ENCODE results near the gene MAP2. TPM values are rescaled to one million over a fixed set of nuclear protein-coding genes. Genes with fewer than 3 reads are reported as not detected.

MAP2 gene
- polyA plus RNA-seq, 3 donors, result 2.3 to 5.7 (median 3.0) TPM

- H3K27ac ChIP-seq (ENCODE audit: low read depth, low read length), result no peak overlapping the region
Measured at GRCh38 chr2:209519271-209519670, 95.4 kb downstream of the MAP2 start.

- no peak overlapping the region for H3K27ac ChIP-seq (ENCODE audit: low read depth, low read length)
Measured at GRCh38 chr2:209519906-209520305, 96.1 kb downstream of the MAP2 start.

GRCh38 chr2:209523041-209523740, 99.3 kb downstream of the MAP2 start:
- H3K27ac ChIP-seq (ENCODE audit: low read depth, low read length), result no peak overlapping the region

GRCh38 chr2:209523867-209524266, 100.0 kb downstream of the MAP2 start:
- WGBS, 3 donors, result 85 to 91% (median 87%) methylated on average over 2 of the region's 2 CpGs
- H3K27ac ChIP-seq (ENCODE audit: low read depth, low read length), result no peak overlapping the region

More at GRCh38 chr2:209523041-209523740, 99.3 kb downstream of the MAP2 start:
- 88 to 90% (median 89%) methylated on average over 8 of the region's 8 CpGs for WGBS, 3 donors

- 45 to 64% (median 61%) methylated on average over 3 of the region's 3 CpGs for WGBS, 3 donors
- H3K27ac ChIP-seq (ENCODE audit: low read depth, low read length), result no peak overlapping the region
Measured at GRCh38 chr2:209525331-209525730, 101.5 kb downstream of the MAP2 start.

GRCh38 chr2:209525834-209526281, 102.0 kb downstream of the MAP2 start:
- H3K27ac ChIP-seq (ENCODE audit: low read depth, low read length), result no peak overlapping the region

GRCh38 chr2:209526561-209526960, 102.7 kb downstream of the MAP2 start:
- 5 to 31% (median 6%) methylated on average over 1 of the region's 1 CpG for WGBS, 3 donors
- no peak overlapping the region for H3K27ac ChIP-seq (ENCODE audit: low read depth, low read length)

GRCh38 chr2:209529579-209529978, 105.7 kb downstream of the MAP2 start:
- 52 to 79% (median 73%) methylated on average over 3 of the region's 3 CpGs for WGBS, 3 donors
- H3K27ac ChIP-seq (ENCODE audit: low read depth, low read length), result no peak overlapping the region

GRCh38 chr2:209532321-209532720, 108.5 kb downstream of the MAP2 start:
- 79 to 96% (median 90%) methylated on average over 2 of the region's 2 CpGs for WGBS, 3 donors
- no peak overlapping the region for H3K27ac ChIP-seq (ENCODE audit: low read depth, low read length)

- WGBS, 3 donors, result 73 to 87% (median 80%) methylated on average over 3 of the region's 3 CpGs
- H3K27ac ChIP-seq (ENCODE audit: low read depth, low read length), result no peak overlapping the region
Measured at GRCh38 chr2:209533391-209533790, 109.5 kb downstream of the MAP2 start.

GRCh38 chr2:209534228-209534627, 110.4 kb downstream of the MAP2 start:
- H3K27ac ChIP-seq (ENCODE audit: low read depth, low read length), result no peak overlapping the region
- 88 to 98% (median 91%) methylated on average over 2 of the region's 2 CpGs for WGBS, 3 donors

- 47 to 86% (median 83%) methylated on average over 2 of the region's 2 CpGs for WGBS, 3 donors
- H3K27ac ChIP-seq (ENCODE audit: low read depth, low read length), result no peak overlapping the region
Measured at GRCh38 chr2:209536363-209536762, 112.5 kb downstream of the MAP2 start.

GRCh38 chr2:209547726-209548125, 123.9 kb downstream of the MAP2 start:
- WGBS, 3 donors, result 76 to 89% (median 78%) methylated on average over 1 of the region's 1 CpG
- no peak overlapping the region for H3K27ac ChIP-seq (ENCODE audit: low read depth, low read length)

- H3K27ac ChIP-seq (ENCODE audit: low read depth, low read length), result no peak overlapping the region
- 80 to 87% (median 84%) methylated on average over 3 of the region's 3 CpGs for WGBS, 3 donors
Measured at GRCh38 chr2:209549589-209549988, 125.7 kb downstream of the MAP2 start.

- WGBS, 3 donors, result 76 to 80% (median 78%) methylated on average over 3 of the region's 3 CpGs
- H3K27ac ChIP-seq (ENCODE audit: low read depth, low read length), result no peak overlapping the region
Measured at GRCh38 chr2:209553913-209554312, 130.1 kb downstream of the MAP2 start.

GRCh38 chr2:209556354-209556961, 132.6 kb downstream of the MAP2 start:
- no peak overlapping the region for H3K27ac ChIP-seq (ENCODE audit: low read depth, low read length)
- WGBS, 3 donors, result 57 to 63% (median 58%) methylated on average over 4 of the region's 4 CpGs

GRCh38 chr2:209560911-209561310, 137.1 kb downstream of the MAP2 start:
- no peak overlapping the region for H3K27ac ChIP-seq (ENCODE audit: low read depth, low read length)
- 70 to 78% (median 72%) methylated on average over 3 of the region's 3 CpGs for WGBS, 3 donors

GRCh38 chr2:209563453-209563852, 139.6 kb downstream of the MAP2 start:
- 74 to 94% (median 91%) methylated on average over 5 of the region's 5 CpGs for WGBS, 3 donors

GRCh38 chr2:209564816-209565215, 141.0 kb downstream of the MAP2 start:
- H3K27ac ChIP-seq (ENCODE audit: low read depth, low read length), result no peak overlapping the region
- 87 to 90% (median 89%) methylated on average over 3 of the region's 3 CpGs for WGBS, 3 donors

More at GRCh38 chr2:209563453-209563852, 139.6 kb downstream of the MAP2 start:
- no peak overlapping the region for H3K27ac ChIP-seq (ENCODE audit: low read depth, low read length)

All from adipose tissue (tissue), 3 donors.